HepG2 (cell line): ENCODE results near the gene DCAF8. TPM values are rescaled to one million over a fixed set of nuclear protein-coding genes. Genes with fewer than 3 reads are reported as not detected.

Experiments
- ATAC-seq: fragments of 200-7000 bp; cut with Tn5 transposase; 3 replicates; pipeline ENCODE4 v1.9.1; 2020; ENCODE audit warnings: mild to moderate bottlenecking, moderate library complexity
- BruUV-seq: library from RNA; stranded (reverse); fragments of 400-500 nt; replicated peaks from 2 replicates; lab custom pipeline; 2021; lab: Mats Ljungman, UMichigan
- CTCF ChIA-PET: fragments of 300-600 bp; formaldehyde crosslinking; extraction: SDS; loops from one replicate; lab custom pipeline; 2021; ENCODE audit warnings: low total read pairs, inconsistent platforms, low intra/inter-chr PET ratio; lab: Yijun Ruan, JAX
- POLR2A ChIA-PET: fragments of 350-600 bp; sonication (Branson Sonifier 250); formaldehyde crosslinking; loops from one replicate; lab custom pipeline; 2020; ENCODE audit warnings: antibody characterized with exemption, inconsistent platforms; lab: Yijun Ruan, JAX
- DNase-seq: peaks from one replicate; pipeline ENCODE4 v3.0.0-alpha.2; 2015; ENCODE audit warnings: low spot score
- FAIRE-seq: peaks from 3 replicates; lab custom pipeline; 2011; peaks lifted over from hg19 to GRCh38; lab: Jason Lieb, UNC
- H2AFZ ChIP-seq: one replicate; pipeline ENCODE4 v1.6.1; 2011; ENCODE audit warnings: low read length, inconsistent platforms
- H3K27ac ChIP-seq: fragments of 300-600 bp; 3 replicates; pipeline ENCODE4 v1.8.0; 2011; ENCODE audit warnings: mixed run types, mild to moderate bottlenecking, mixed read lengths, low read length, inconsistent platforms; ENCODE audit not compliant: insufficient read depth; ENCODE audit errors: extremely low read length
- H3K27me3 ChIP-seq, 2 experiments: fragments of 200-600 bp in 1 of 2; 2 replicates in 1 of 2; 3 replicates in 1 of 2; pipeline versions ENCODE4 v1.6.0 to v1.8.0; 2011; ENCODE audit warnings: low read length in 2 of 2, mild to moderate bottlenecking in 2 of 2, moderate library complexity in 2 of 2, inconsistent platforms in 1 of 2; ENCODE audit not compliant: insufficient read depth in 2 of 2, control insufficient read depth in 1 of 2
- H3K36me3 ChIP-seq, 2 experiments: fragments of 200-600 bp in 1 of 2; replicated peaks in 1 of 2; 2 replicates in 1 of 2; 3 replicates in 1 of 2; pipeline versions ENCODE4 v1.5.1 to v1.8.0; 2011; ENCODE audit warnings: low read length in 2 of 2, inconsistent platforms in 1 of 2; ENCODE audit not compliant: insufficient read depth in 2 of 2, control insufficient read depth in 1 of 2
- H3K4me1 ChIP-seq: 2 replicates; pipeline ENCODE4 v1.5.1; 2012; ENCODE audit warnings: low read length, inconsistent platforms; ENCODE audit not compliant: insufficient read depth
- H3K4me2 ChIP-seq: 2 replicates; pipeline ENCODE4 v1.6.0; 2011; ENCODE audit warnings: low read depth, low read length, inconsistent platforms
- H3K4me3 ChIP-seq, 3 experiments: fragments of 200-600 bp in 1 of 3; sonication (generic), shearing (Covaris generic) in 1 of 3; replicated peaks in 1 of 3; 2 replicates each; pipeline ENCODE4 v1.5.1; 2011 to 2016; ENCODE audit warnings: low read length in 3 of 3, inconsistent platforms in 2 of 3, low read depth in 2 of 3, mild to moderate bottlenecking in 2 of 3, control low read depth in 1 of 3, mixed read lengths in 1 of 3; ENCODE audit not compliant: insufficient read depth in 1 of 3
- H3K79me2 ChIP-seq: one replicate; pipeline ENCODE4 v1.6.1; 2011; ENCODE audit warnings: low read length, inconsistent platforms; ENCODE audit not compliant: insufficient read depth
- H3K9ac ChIP-seq: 2 replicates; pipeline ENCODE4 v1.6.0; 2011; ENCODE audit warnings: mild to moderate bottlenecking, low read depth, low read length, inconsistent platforms; ENCODE audit not compliant: insufficient read depth
- H3K9me3 ChIP-seq: 2 replicates; pipeline ENCODE4 v1.5.1; 2012; ENCODE audit warnings: mild to moderate bottlenecking, low read length
- H4K20me1 ChIP-seq: 2 replicates; pipeline ENCODE4 v1.6.0; 2011; ENCODE audit warnings: inconsistent platforms, mild to moderate bottlenecking, low read length, moderate library complexity; ENCODE audit not compliant: insufficient read depth
- AGO1 ChIP-seq: fragments of 200-400 bp; formaldehyde crosslinking; IDR thresholded peaks from 2 replicates; pipeline ENCODE4 v1.6.1; 2017; ENCODE audit warnings: mild to moderate bottlenecking, low read depth, low read length, moderate library complexity; ENCODE audit not compliant: poor library complexity, severe bottlenecking
- ARID2 ChIP-seq: sonication (generic); formaldehyde crosslinking; IDR thresholded peaks from 2 replicates; pipeline ENCODE4 v1.8.1; 2022; ENCODE audit warnings: mild to moderate bottlenecking, missing genetic modification reagents, borderline replicate concordance
- HCFC1 ChIP-seq: fragments of 150-350 bp; IDR thresholded peaks from 2 replicates; pipeline ENCODE4 v1.6.1; 2014; ENCODE audit warnings: low read depth, low read length
- MIXL1 ChIP-seq: IDR thresholded peaks from 2 replicates; pipeline ENCODE4 v1.6.1; 2016
- MLLT10 ChIP-seq: sonication (generic); formaldehyde crosslinking; IDR thresholded peaks from 2 replicates; pipeline ENCODE4 v1.4.0; 2020; ENCODE audit warnings: missing genetic modification reagents
- NFKB2 ChIP-seq: sonication (generic); formaldehyde crosslinking; IDR thresholded peaks from 2 replicates; pipeline ENCODE4 v1.4.0; 2020; ENCODE audit warnings: missing genetic modification reagents, borderline replicate concordance
- PCBP1 ChIP-seq: fragments of 200-400 bp; formaldehyde crosslinking; IDR thresholded peaks from 2 replicates; pipeline ENCODE4 v1.6.1; 2017; ENCODE audit warnings: mild to moderate bottlenecking, low read depth, low read length, borderline replicate concordance
- RELA ChIP-seq: sonication (generic); formaldehyde crosslinking; IDR thresholded peaks from 2 replicates; pipeline ENCODE4 v1.4.0; 2020; ENCODE audit warnings: missing genetic modification reagents
- SUZ12 ChIP-seq: fragments of 150-350 bp; IDR thresholded peaks from 2 replicates; pipeline ENCODE4 v1.6.1; 2014; ENCODE audit warnings: low read depth, low read length
- TOPORS ChIP-seq: sonication (generic); formaldehyde crosslinking; IDR thresholded peaks from 2 replicates; pipeline ENCODE4 v1.8.0; 2023; ENCODE audit warnings: mild to moderate bottlenecking, missing genetic modification reagents
- ZNF496 ChIP-seq: sonication (generic); formaldehyde crosslinking; IDR thresholded peaks from 2 replicates; pipeline ENCODE4 v1.8.1; 2023; ENCODE audit warnings: mild to moderate bottlenecking, moderate library complexity, missing genetic modification reagents; ENCODE audit not compliant: insufficient replicate concordance
- ZNF652 ChIP-seq: IDR thresholded peaks from 2 replicates; pipeline ENCODE4 v1.6.1; 2016; ENCODE audit warnings: low read depth, borderline replicate concordance
- WGBS: methylation state at CpG from one replicate; pipeline ENCODE4 v1.1.6; 2017; ENCODE audit warnings: low lambda C conversion rate; 5-methylcytosine and 5-hydroxymethylcytosine counted together
- in situ Hi-C: cut with HindIII; loops from 2 replicates; pipeline ENCODE4 v1.10.0; 2017; ENCODE audit warnings: low pct_unique_long_range_greater_than_20kb; ENCODE audit not compliant: extremely low pct_ligation_motif_present
- intact Hi-C: fragments of 100-400 bp; cut with micrococcal nuclease; formaldehyde crosslinking; loops from one replicate; pipeline ENCODE4 v1.10.0; 2022; ENCODE audit not compliant: unreplicated experiment
- polyA plus RNA-seq, 8 experiments: library from polyadenylated mRNA; depleted of rRNA in 3 of 8; stranded (reverse) in 7 of 8; unstranded in 1 of 8; fragments of >200 nt; fragmentation: Illumina TruSeq in 4 of 8; extraction: Trizol in 4 of 8; gene quantifications; 2 replicates each; pipeline versions ENCODE4 v1.2.1 to v1.2.3, GENCODE V29; 2011 to 2016; ENCODE audit warnings: low read depth in 4 of 8, missing spikeins in 1 of 8, mixed read lengths in 1 of 8; ENCODE audit not compliant: insufficient read depth in 1 of 8
- total RNA-seq, 5 experiments: library from RNA; depleted of rRNA; stranded (reverse); fragments of >200 nt; fragmentation: Illumina TruSeq; extraction: Trizol; gene quantifications; 2 replicates each; pipeline ENCODE4 v1.2.3, GENCODE V29; 2016; ENCODE audit warnings: low read depth in 1 of 5
- TF ChIP-seq, protein P1 (sequence below): sonication (generic); formaldehyde crosslinking; conservative IDR thresholded peaks from 2 replicates; pipeline ENCODE4 v1.4.0; 2020; ENCODE audit warnings: mild to moderate bottlenecking, missing genetic modification reagents, moderate library complexity
- TF ChIP-seq, protein P2 (sequence below): sonication (generic); formaldehyde crosslinking; IDR thresholded peaks from 2 replicates; pipeline ENCODE4 v1.5.0; 2020; ENCODE audit warnings: missing genetic modification reagents

Gene DCAF8
- total and polyA plus RNA-seq, 2 of the 13 experiments (the other 11 are each of a cell fraction or from before 2014, with no cell fraction given), result 73.4 to 79.8 TPM

DNA sequence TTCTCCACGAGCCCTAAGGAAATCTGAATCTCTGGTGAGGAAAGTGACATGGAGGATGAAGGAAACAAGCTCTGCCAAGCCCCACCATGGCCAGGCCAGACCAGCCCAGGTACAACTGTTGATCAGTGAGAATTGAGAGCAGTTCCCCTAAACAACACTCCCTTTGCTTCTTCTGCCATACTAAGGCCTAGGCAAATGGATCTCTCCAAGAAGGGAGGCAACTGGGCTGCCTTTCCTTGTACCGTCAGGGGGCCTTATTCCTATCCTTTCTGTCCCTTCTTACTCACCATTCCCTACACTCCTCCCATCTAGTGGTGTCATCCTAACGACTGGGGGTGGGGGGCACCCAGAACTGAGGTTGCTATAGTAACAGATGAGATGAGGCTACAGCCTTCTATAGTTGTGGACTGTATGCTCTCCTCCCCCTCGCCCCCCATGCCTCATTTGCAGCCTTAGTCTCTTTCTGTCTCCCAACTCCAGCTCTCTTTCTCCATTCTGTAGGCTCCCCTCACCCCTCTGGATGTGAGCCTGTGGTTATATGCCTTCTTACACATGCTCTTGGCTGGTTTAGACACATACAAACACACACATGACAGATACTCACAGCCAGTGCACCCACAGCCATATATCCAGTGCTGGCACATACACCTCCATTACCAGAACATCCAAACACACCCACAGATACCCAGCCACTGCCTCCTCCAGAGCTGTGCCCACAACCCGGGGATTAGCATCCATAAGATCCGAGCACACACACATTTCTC is 53.6 kb downstream of the DCAF8 start (continued):
- TF ChIP-seq, protein P1, sequence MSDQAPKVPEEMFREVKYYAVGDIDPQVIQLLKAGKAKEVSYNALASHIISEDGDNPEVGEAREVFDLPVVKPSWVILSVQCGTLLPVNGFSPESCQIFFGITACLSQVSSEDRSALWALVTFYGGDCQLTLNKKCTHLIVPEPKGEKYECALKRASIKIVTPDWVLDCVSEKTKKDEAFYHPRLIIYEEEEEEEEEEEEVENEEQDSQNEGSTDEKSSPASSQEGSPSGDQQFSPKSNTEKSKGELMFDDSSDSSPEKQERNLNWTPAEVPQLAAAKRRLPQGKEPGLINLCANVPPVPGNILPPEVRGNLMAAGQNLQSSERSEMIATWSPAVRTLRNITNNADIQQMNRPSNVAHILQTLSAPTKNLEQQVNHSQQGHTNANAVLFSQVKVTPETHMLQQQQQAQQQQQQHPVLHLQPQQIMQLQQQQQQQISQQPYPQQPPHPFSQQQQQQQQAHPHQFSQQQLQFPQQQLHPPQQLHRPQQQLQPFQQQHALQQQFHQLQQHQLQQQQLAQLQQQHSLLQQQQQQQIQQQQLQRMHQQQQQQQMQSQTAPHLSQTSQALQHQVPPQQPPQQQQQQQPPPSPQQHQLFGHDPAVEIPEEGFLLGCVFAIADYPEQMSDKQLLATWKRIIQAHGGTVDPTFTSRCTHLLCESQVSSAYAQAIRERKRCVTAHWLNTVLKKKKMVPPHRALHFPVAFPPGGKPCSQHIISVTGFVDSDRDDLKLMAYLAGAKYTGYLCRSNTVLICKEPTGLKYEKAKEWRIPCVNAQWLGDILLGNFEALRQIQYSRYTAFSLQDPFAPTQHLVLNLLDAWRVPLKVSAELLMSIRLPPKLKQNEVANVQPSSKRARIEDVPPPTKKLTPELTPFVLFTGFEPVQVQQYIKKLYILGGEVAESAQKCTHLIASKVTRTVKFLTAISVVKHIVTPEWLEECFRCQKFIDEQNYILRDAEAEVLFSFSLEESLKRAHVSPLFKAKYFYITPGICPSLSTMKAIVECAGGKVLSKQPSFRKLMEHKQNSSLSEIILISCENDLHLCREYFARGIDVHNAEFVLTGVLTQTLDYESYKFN (CRISPR knock-in tag), result no peak
- no peak for TF ChIP-seq SUZ12
- no peak for TF ChIP-seq PCBP1
- TF ChIP-seq MLLT10 (CRISPR knock-in tag), result no peak
- no peak for TF ChIP-seq NFKB2 (CRISPR knock-in tag)
- TF ChIP-seq HCFC1, result no peak

DNA sequence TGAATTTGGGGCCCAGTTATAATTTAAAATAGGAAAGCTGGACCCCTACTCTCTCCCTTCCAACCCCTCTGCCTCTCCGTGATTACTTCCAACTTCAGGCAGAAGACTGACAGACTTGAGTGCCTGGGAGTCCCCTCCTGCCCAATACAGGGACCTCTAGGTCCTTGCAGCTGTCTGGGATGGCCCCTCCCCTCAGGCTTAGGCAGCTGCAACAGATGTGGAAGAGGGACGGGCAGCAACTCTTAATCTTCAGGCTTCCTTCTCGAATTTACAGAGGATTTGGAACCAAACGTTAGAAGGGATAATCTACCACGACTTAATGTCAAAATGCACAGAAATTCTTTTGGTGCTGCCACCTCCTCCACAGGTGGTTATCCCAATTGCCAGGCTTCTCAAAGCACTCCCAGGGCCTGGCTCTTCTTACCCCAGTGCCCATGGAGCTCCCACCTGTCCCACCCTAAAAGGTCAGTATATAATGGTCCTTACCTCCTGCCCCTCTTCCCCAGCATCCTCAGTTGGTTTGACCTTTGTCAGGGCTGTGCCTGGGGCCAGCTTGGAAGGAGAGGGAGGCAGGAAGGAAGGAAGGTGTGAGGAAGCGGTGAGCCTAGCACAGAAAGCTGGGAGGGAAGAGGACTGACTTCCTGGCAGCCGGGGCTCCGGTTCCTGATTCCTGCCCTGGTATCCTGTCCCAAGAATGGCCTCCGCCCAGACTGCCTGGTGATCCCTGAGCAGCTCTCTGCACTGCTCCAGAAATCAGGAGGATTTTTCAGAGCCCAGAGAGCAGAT is 54.4 kb downstream of the DCAF8 start:
- H3K79me2 ChIP-seq, result peaks cover 2% of the 10 kb centered on the region
- no peak for ATAC-seq
- BruUV-seq, result no TSS peak
- TF ChIP-seq MIXL1 (CRISPR knock-in tag) (no peak), ZNF652 (CRISPR knock-in tag) (no peak), TOPORS (CRISPR knock-in tag) (no peak), ARID2 (CRISPR knock-in tag) (no peak), ZNF496 (CRISPR knock-in tag) (no peak), RELA (CRISPR knock-in tag) (no peak), AGO1 (no peak)
- TF ChIP-seq, protein P2, sequence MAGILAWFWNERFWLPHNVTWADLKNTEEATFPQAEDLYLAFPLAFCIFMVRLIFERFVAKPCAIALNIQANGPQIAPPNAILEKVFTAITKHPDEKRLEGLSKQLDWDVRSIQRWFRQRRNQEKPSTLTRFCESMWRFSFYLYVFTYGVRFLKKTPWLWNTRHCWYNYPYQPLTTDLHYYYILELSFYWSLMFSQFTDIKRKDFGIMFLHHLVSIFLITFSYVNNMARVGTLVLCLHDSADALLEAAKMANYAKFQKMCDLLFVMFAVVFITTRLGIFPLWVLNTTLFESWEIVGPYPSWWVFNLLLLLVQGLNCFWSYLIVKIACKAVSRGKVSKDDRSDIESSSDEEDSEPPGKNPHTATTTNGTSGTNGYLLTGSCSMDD (CRISPR knock-in tag), result no peak

More for the DNA sequence above, 54.4 kb downstream of the DCAF8 start:
- Histone ChIP-seq H3K4me2 (no peak overlapping the region), H3K27me3 (no peaks in the 10 kb centered on the region), H3K27ac (no peak overlapping the region), H3K4me1 (peaks cover 32% of the 10 kb centered on the region), H3K9ac (no peak overlapping the region), H3K9me3 (no peaks in the 10 kb centered on the region), H3K4me3 (no peak overlapping the region), H3K36me3 (peaks cover 10 to 18% of the 10 kb centered on the region in 2 experiments; a peak in 4 of 5 replicates), H2AFZ (no peak overlapping the region), H4K20me1 (no peaks in the 10 kb centered on the region)
- ChIA-PET POLR2A (interaction anchor here (1.2 kb wide), 1 partner anchor 44 kb away, joined by 3 read pairs; no protein-coding TSS in a partner anchor), CTCF (no interaction called here)
- DNase-seq, result no peak
- intact Hi-C loops (no loop called here), in situ Hi-C loops (no loop called here)
- 89% methylated on average over 9 of the region's 9 CpGs for WGBS
- no peak for FAIRE-seq
